ENCODE data around the gene TSPAN10. TPM values are rescaled to one million over a fixed set of nuclear protein-coding genes. Genes with fewer than 3 reads are reported as not detected.

Gene TSPAN10
- total RNA-seq, 1 donor from 2014 or later, result 3.0 TPM

- Mint-ChIP-seq H3K4me1 (ENCODE audit: unreplicated experiment) (peaks cover 12% of the 10 kb centered on the region), H3K9me3 (no peaks in the 10 kb centered on the region), H3K27ac (no peak overlapping the region), H3K36me3 (no peaks in the 10 kb centered on the region), H3K4me3 (peak overlapping the region; percentile 74), H3K27me3 (no peaks in the 10 kb centered on the region)
- TF ChIP-seq CTCF (conservative IDR thresholded peaks at IDR 0.05), result no peak
- DNase-seq (ENCODE audit: extremely low spot score, unreplicated experiment), result no peak
These were observed 1.7 kb downstream of the TSPAN10 start for GRCh38 chr17:81638683-81639082.

GRCh38 chr17:81640011-81640410 is 3.0 kb downstream of the TSPAN10 start:
- Mint-ChIP-seq H3K9me3 (no peaks in the 10 kb centered on the region), H3K36me3 (no peaks in the 10 kb centered on the region), H3K4me1 (ENCODE audit: unreplicated experiment) (peaks cover 12% of the 10 kb centered on the region), H3K27me3 (no peaks in the 10 kb centered on the region), H3K4me3 (no peak overlapping the region), H3K27ac (no peak overlapping the region)
- no peak for TF ChIP-seq CTCF (conservative IDR thresholded peaks at IDR 0.05)
- no peak for DNase-seq (ENCODE audit: extremely low spot score, unreplicated experiment)

GRCh38 chr17:81641825-81642489 is 5.0 kb downstream of the TSPAN10 start:
- H3K9me3 Mint-ChIP-seq, result no peaks in the 10 kb centered on the region
- no peak overlapping the region for H3K27ac Mint-ChIP-seq
- DNase-seq (ENCODE audit: extremely low spot score, unreplicated experiment), result no peak

GRCh38 chr17:81644496-81644895 is 7.5 kb downstream of the TSPAN10 start:
- H3K4me3 Mint-ChIP-seq, result no peak overlapping the region
- TF ChIP-seq CTCF (conservative IDR thresholded peaks at IDR 0.05), result no peak
- H3K27ac Mint-ChIP-seq, result no peak overlapping the region
- H3K27me3 Mint-ChIP-seq, result peaks cover 6% of the 10 kb centered on the region
- H3K36me3 Mint-ChIP-seq, result no peaks in the 10 kb centered on the region
- no peaks in the 10 kb centered on the region for H3K9me3 Mint-ChIP-seq
- DNase-seq (ENCODE audit: extremely low spot score, unreplicated experiment), result no peak
- no peaks in the 10 kb centered on the region for H3K4me1 Mint-ChIP-seq (ENCODE audit: unreplicated experiment)

More at GRCh38 chr17:81641825-81642489, 5.0 kb downstream of the TSPAN10 start:
- TF ChIP-seq CTCF (conservative IDR thresholded peaks at IDR 0.05), result no peak
- Mint-ChIP-seq H3K4me3 (no peak overlapping the region), H3K27me3 (no peaks in the 10 kb centered on the region), H3K36me3 (no peaks in the 10 kb centered on the region), H3K4me1 (ENCODE audit: unreplicated experiment) (peaks cover 4% of the 10 kb centered on the region)

- no peak for DNase-seq (ENCODE audit: extremely low spot score, unreplicated experiment)
- no peak for TF ChIP-seq CTCF (conservative IDR thresholded peaks at IDR 0.05)
- H3K27me3 Mint-ChIP-seq, result peaks cover 6% of the 10 kb centered on the region
- no peaks in the 10 kb centered on the region for H3K36me3 Mint-ChIP-seq
- no peak overlapping the region for H3K4me3 Mint-ChIP-seq
- no peaks in the 10 kb centered on the region for H3K4me1 Mint-ChIP-seq (ENCODE audit: unreplicated experiment)
- no peak overlapping the region for H3K27ac Mint-ChIP-seq
- no peaks in the 10 kb centered on the region for H3K9me3 Mint-ChIP-seq
These were observed 8.3 kb downstream of the TSPAN10 start for GRCh38 chr17:81644976-81645952.

Measured in type B pancreatic cell (in vitro differentiated cells).